RPMI8226 (cell line): Measurements from ENCODE around the gene ADCY6.

Source experiments
- DNase-seq: peaks from one replicate; pipeline ENCODE4 v3.0.0-alpha.2; 2015

Gene ADCY6

GRCh38 chr12:48782457-48783395, 6.2 kb downstream of the ADCY6 start:
- no peak for DNase-seq

DNA sequence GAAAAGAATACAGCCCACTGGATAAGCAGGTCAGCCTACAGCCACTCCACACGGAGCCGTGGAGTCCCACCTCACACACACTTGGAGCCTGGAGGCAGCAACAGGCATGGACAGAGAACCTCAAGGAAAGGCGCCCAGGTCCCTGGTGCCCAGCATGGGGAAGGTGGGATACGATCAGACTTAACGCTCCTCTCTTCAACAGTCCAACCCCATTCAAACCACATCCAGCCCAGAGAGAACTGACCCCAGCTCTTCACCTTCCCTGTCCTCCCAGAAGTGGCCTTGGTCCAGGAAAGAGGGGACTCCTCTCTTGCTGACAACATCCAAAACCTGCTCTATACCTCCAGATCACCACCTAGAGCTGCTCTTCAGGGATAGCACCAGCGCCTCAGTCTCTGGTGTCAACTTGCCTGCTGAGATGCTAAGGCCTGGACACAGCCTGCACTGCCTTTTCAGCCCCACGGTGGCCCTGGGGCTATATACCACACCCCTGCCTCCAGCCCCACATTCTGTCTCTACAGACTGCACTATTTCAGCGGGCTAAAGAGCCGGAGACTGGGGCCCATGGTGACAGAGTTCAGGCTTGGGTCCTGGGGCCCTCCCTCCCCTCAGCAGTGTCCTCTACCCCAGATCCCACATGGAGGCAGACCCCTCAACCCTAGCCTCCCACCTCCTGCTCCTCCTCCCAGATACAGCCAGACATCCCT, 7.0 kb downstream of the ADCY6 start:
- DNase-seq: no peak

GRCh38 chr12:48780381-48781025, 8.4 kb downstream of the ADCY6 start:
- no peak for DNase-seq

DNA sequence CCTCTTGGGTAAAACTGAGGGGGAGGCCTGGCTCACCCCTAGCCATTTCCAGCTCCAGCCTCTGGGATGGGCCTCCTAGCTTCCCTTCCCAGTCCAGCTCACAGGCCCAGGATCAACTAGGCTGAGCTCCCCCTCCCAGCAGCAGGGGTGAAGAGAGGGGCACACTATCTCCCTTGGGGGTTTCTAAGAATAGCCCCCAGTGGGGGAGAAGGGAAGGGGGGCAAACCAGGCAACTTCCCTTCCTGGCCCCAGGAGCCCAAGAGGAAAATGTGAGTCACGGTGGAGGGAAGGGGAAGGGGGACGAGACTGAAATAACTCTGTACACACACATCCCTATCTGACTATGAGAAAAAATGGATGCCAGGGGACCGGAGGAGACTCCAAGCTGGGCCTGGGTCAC, 9.0 kb downstream of the ADCY6 start:
- DNase-seq: no peak

GRCh38 chr12:48777501-48778400, 11.1 kb downstream of the ADCY6 start:
- no peak for DNase-seq

GRCh38 chr12:48776956-48777355, 11.9 kb downstream of the ADCY6 start:
- DNase-seq: no peak

DNA sequence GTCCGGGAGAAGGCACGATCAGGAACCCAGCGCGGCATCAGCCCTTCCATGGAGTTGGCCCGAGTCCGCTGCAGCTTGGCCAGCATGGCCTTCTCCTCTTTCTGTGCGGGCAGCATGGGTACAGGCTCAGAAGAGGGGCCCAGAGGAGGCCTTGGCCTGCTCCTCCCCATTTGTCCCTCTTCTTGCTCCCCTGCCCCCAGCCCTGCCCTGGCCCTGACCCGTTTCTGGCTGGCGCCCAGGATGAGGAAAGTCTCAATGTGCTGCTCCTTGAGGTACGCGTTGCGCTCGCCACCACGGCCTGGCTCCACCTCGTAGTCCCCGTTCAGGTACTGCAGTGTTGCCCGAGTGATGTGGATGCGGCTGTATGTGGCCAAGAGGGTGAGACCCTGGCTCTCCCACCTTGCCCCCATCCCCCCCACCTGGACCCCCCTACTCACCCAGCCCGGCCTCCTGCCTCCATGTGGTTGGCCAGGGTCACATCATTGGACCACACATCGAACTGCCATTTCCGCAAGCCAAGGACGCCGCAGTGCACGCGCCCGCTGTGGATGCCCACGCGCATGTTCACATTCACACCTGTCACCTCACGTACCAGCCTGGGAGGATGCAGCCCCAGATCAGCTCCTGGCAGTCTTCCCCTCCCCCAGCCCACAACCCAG, 12.8 kb downstream of the ADCY6 start:
- no peak for DNase-seq

- no peak for DNase-seq
Observed at GRCh38 chr12:48775299-48775698, 13.6 kb downstream of the ADCY6 start.

- no peak for DNase-seq
Observed at GRCh38 chr12:48774516-48774915, 14.4 kb downstream of the ADCY6 start.

DNA sequence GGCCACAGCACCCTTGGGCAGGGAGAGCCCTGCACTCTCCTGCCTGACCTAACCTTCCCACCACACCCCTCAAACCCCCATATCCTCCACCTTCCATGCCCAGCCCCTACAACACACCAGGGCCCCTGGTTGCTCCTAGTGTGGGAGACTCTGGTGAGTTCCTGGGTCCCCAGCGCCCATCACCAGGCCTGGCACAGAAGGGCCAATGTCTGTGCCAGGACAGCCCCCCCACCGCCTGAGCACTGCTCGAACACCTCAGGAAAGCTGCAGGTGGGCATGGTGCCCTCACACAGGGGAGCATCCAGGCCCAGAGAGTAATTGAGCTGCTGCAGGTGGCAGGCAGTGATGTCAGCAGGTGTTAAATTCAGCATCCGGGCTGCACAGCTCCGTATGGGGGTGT, 15.2 kb downstream of the ADCY6 start:
- DNase-seq: no peak

DNA sequence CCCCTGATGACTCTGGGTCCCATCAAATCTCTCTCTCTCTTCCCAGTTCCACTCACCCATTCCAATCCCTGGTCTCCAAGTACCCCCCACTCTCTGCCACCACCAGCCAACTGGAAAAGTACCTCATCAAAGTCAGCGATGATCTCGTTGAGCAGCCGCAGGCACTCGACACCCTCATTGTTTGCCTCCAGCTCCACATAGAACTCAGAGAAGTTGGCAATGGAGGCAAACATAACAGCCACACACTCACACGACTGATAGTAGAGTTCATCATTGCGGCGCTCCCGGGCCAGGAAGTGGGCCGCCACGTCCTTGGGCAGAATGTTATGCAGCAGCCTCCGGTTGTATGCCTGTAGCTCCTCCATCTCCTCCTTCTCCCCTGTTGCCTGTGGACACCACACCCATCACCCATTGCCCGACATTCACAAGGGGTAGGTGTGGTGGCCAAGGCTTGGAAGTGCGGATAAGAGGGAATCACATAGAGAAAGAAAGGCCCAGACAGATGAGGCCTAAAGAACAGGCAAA, 17.2 kb downstream of the ADCY6 start:
- DNase-seq: no peak

DNA sequence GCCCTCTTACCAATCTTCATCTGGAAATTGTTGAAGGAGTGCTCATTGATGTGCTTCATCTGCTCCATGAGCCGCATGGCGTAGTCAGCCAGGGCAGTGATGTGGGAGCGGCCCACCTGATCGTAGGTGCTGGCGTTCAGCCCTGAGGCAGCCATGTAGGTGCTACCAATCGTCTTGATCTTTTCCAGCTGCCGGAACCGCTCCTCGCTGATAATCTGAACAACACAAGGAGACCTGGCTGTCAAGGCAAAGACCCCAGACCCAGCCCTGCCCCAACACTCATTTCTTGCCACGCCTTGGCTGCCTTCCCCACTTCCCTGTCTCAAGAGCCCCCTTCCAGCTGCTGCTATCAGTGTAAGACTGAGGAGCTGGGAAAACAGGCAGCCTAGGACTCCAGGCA, 18.1 kb downstream of the ADCY6 start:
- DNase-seq: no peak

GRCh38 chr12:48768736-48769135, 20.2 kb downstream of the ADCY6 start:
- no peak for DNase-seq

- DNase-seq: no peak
Observed at GRCh38 chr12:48768147-48768546, 20.7 kb downstream of the ADCY6 start.

GRCh38 chr12:48767521-48767920, 21.4 kb downstream of the ADCY6 start:
- no peak for DNase-seq

DNA sequence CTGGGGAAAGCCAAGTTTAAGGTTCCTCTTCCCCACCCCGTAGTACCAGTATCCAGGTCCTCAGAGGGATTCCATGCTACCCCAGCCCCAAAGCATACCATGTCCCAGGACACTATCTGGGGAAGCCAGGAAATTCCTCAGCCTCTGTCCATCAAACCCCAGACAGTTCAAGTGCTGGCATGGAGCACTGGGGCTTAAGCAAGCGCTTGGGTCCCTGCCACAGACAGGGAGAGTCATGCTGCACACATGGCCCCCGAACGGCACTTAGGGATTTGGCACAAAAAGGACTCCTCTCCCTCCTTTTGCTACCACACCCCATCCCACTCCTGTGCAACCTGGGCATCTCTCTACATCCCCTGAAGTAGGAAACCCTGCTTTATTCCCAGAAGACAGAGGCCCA, 21.8 kb downstream of the ADCY6 start:
- no peak for DNase-seq

GRCh38 chr12:48765753-48766162, 23.1 kb downstream of the ADCY6 start:
- DNase-seq: no peak

DNA sequence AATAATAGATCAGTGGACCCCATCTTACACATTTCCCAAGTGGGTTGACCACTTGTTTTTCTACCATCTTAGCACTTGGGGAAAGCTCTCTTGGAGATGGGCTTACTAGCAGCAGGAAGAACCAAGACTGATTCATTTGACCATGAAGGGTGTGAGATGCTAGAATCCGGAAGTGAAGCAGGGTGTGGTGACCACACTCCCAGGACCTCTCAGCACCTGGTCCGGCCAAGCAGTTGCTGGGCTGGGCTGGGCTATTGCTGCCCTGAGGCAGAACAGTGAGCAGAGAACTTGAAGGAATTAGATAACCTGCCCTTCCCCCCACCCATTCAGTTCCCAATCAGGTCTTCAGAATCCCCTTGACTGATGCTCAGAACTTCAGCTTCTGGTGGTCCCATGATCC, 24.4 kb downstream of the ADCY6 start:
- DNase-seq: no peak

DNA sequence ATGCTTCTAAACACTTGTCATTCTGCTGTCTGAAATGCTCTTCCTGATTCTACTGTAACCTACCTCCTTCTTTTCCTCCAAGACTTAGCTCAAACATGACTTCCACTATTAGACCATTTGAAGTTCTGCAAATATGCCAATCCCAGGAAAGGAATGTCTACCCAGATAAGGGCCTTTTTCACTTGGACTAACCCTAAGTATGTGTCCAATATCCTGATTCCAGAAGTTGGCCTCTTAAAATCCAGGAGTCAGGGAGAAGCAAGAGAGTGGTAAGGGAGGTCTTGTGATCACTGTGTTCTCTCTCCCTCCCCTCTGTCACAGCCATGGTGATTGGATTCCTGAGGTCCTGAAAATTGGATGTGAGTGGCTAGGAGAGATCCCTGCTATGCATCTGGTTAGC, 30.2 kb downstream of the ADCY6 start:
- DNase-seq: no peak

GRCh38 chr12:48758186-48758585, 30.7 kb downstream of the ADCY6 start:
- no peak for DNase-seq

DNA sequence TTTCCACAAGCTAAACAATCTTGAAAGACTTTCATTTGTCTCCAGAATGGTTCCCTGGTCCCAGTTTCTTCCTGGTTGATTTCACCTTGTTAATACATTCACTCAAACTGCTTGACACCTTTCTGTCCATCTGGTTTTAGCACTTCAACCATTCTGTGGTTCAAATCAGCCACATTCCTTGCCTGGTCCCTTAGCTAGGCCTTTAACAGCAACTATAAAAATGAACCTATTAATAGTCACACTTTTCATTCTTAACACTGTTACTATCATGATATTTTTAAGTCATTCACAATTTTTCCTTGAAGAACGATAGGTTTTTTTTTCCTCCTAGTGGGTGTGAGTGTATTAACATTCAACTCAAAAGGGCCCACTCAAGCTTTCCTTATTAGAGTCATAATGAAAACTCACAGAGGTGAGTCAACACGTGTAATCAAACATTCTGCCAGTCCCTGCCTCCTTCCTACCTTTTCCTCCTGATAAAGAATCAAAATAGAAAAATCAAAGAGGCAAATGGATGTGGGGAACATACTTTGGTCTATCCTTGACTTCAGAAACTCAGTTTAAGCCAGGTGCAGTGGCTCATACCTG, 38.0 kb downstream of the ADCY6 start:
- DNase-seq: no peak
